HL-60/S4 treated with retinoic acid at 250 ng/mL for 4 days and 3 days (cell line): ENCODE results near the gene GPR62.

ENCODE experiments used
- in situ Hi-C: fragments of 300-500 bp; cut with MboI; formaldehyde crosslinking; loops from 2 replicates; pipeline ENCODE4 v1.7.0; 2022; ENCODE audit warnings: low sequenced_read_pairs

The GPR62 gene

GRCh38 chr3:51954105-51954504 lies 1.1 kb upstream of the GPR62 start:
- in situ Hi-C loops, result no loop called here

DNA sequence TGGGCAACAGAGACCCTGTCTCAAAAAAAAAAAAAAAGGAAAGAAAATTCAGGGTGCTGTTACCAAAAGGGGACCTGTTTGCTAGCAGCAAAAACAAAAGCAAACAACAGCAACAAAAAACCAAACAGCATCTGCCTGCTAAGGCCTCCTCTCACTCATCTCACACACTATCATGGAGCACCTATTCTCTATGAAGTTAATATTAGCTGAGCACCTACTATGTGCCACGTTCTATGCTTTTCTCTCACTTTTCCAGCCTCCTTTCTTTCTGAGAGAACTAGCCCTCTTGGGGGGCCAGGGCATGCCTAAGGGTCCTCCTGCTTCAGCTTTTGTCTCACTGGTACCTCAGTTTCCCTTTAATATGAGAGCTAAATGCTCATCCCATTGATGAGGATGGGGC lies 468 bp upstream of the GPR62 start:
- in situ Hi-C loops, result no loop called here

DNA sequence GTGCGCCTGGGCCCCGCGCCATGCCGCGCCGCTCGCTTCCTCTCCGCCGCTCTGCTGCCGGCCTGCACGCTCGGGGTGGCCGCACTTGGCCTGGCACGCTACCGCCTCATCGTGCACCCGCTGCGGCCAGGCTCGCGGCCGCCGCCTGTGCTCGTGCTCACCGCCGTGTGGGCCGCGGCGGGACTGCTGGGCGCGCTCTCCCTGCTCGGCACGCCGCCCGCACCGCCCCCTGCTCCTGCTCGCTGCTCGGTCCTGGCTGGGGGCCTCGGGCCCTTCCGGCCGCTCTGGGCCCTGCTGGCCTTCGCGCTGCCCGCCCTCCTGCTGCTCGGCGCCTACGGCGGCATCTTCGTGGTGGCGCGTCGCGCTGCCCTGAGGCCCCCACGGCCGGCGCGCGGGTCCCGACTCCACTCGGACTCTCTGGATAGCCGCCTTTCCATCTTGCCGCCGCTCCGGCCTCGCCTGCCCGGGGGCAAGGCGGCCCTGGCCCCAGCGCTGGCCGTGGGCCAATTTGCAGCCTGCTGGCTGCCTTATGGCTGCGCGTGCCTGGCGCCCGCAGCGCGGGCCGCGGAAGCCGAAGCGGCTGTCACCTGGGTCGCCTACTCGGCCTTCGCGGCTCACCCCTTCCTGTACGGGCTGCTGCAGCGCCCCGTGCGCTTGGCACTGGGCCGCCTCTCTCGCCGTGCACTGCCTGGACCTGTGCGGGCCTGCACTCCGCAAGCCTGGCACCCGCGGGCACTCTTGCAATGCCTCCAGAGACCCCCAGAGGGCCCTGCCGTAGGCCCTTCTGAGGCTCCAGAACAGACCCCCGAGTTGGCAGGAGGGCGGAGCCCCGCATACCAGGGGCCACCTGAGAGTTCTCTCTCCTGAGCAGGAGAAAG lies 951 bp downstream of the GPR62 start:
- in situ Hi-C loops, result no loop called here

DNA sequence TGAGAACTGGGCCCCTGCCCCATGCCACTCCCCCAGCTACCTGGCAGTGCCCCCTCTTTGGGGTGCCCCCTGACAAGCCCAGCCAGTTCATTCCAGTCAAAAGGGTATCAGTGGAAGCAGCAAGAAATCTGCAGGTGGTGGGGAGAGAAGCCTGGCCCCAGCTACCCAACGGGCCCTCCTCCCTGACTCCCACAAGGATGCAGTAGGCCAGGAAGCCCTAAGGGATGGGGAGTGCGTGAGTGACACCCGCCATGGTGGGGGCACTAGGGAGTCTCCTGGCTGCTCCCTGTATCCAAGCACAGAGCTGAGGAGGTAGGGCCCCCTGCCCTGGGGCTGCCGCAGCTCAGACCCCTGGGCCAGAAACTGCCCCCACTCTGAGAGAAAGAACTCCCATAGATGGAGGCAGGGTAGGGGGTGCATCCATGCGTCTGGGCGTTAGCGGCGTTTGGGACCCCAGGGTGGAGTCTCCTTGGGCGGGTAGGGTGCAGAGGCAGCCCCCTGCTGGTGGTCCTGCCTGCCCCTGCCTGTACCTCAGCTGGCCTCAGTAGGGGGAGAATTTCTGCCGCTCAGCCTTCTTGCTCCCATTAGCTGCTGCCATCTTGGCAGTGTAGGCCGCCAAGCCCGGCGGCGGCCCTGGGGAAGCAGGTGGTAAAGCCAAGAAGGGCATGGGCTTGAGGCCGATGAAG lies 2.5 kb downstream of the GPR62 start:
- in situ Hi-C loops, result no loop called here

DNA sequence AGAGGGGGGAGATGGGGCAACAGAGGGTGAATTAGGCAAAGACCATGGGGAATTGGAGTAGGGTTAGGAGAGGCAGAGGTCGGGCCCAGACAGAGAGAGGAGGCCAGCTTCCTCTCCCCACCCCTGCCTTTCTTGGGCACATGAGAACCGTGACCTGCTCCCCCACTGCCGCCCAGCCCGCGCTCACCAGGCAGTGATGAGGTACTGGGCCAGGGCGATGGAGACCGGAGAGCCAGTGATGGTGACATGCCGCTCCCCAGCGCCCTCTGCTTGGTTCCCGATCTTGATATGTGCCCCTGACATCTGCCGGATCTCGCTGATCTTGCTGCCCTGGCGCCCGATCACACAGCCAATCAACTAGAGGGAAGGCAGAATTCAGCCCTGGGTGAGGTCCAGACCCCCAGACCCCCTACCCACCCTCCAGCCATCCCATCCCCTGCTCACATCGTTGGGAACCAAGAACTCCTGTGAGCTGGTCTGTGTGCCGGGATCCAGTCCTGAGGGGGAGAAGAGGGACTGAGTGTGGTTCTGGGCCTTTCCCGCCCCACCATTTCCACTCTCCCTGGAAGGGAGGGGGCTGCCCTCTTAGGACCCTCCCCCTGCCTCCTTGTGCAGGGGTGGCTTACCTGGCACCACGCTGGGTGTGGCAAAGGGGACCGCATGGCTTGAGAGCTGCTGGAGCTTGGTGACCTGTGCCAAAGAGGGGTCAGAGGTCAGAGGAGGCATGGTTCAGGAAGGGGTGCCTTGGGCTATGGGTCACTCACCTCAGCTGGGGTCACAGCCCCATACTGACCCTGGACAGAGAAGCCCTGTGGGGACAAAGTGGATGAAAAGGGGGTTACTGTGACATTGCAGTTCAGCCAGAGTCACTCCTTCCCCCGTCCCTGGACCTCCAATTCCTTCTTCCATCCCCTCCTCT lies 3.7 kb downstream of the GPR62 start:
- in situ Hi-C loops, result no loop called here

DNA sequence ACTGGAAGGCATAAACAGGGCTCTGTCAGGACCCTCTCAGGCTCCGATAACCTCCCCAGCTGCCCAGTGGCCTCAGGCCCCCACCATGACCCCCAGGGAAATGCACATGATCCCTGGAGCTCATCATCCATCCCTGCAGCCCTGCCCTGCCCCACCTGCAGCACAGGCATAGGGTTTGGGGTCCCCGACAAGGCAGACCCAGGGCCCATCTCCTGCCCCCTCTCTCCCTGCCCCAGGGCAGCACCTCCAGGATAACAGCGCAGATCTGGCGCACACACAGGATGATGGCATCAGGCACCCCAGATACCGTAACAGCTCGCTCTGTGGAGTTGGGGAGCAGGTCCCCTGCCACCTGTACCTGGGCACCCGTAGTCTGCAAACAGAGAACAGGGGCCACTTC lies 4.5 kb downstream of the GPR62 start:
- in situ Hi-C loops, result no loop called here

GRCh38 chr3:51960386-51960785 lies 5.2 kb downstream of the GPR62 start:
- in situ Hi-C loops, result no loop called here

GRCh38 chr3:51961011-51961410 lies 5.8 kb downstream of the GPR62 start:
- in situ Hi-C loops, result no loop called here

- in situ Hi-C loops, result no loop called here
These were observed 6.7 kb downstream of the GPR62 start for GRCh38 chr3:51961602-51962569.

DNA sequence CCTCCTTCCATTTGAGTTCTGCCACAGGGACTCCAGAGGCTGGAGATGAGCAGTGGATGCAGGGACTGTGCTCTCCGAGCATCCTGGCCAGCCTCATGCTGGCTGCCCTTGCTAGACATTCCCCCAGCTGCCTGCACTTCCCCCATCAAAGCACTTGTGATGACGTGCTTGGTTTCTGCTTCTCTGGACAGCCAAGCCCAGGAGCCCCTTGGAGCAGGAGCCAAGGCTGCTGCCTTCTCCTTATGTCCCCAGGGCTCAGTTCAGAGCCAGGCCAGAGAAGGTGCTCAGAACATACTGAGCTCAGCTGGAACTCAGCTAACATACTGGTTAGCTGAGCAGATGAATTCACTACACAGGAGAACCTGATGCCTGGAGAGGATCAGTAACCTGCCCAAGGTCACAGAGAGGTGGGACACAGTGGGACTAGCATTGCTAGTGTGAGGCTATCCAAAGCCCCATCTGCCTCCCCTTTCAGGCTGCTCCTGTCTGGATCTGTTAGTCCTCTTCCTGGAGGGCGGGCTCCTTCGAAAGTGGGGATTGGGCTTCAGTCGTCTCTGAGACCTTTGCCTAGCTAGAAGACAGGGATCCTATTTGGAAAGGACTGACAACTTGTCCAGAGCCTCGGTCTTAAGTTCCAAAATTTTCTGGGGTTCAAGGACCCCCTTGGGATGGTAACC lies 7.8 kb downstream of the GPR62 start:
- in situ Hi-C loops, result no loop called here

- in situ Hi-C loops, result no loop called here
These were observed 8.8 kb downstream of the GPR62 start for GRCh38 chr3:51963951-51964451.

DNA sequence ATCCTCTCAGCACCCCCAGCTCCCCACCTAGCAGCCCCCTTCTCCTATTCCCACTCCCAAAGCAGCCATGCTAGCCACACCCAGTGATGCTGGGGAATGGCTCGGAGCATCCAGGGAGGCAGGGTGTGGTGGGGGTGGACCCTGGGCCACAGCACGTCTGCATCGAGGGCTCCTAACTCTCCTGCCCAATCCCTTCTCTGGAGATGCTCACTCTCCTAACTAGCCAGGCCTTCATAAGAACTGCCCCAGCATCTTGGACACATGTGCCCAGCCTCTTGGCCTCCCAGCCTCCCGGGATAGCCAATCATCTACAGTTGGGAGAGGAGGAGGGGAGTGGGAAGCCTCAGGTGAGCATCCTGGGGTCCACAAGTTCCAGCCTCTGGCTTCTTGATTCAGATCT lies 9.3 kb downstream of the GPR62 start:
- in situ Hi-C loops, result no loop called here

GRCh38 chr3:51966016-51966415 lies 10.8 kb downstream of the GPR62 start:
- in situ Hi-C loops, result no loop called here

- in situ Hi-C loops, result no loop called here
These were observed 11.3 kb downstream of the GPR62 start for GRCh38 chr3:51966486-51966885.

GRCh38 chr3:51966922-51967383 lies 11.8 kb downstream of the GPR62 start:
- in situ Hi-C loops, result no loop called here

DNA sequence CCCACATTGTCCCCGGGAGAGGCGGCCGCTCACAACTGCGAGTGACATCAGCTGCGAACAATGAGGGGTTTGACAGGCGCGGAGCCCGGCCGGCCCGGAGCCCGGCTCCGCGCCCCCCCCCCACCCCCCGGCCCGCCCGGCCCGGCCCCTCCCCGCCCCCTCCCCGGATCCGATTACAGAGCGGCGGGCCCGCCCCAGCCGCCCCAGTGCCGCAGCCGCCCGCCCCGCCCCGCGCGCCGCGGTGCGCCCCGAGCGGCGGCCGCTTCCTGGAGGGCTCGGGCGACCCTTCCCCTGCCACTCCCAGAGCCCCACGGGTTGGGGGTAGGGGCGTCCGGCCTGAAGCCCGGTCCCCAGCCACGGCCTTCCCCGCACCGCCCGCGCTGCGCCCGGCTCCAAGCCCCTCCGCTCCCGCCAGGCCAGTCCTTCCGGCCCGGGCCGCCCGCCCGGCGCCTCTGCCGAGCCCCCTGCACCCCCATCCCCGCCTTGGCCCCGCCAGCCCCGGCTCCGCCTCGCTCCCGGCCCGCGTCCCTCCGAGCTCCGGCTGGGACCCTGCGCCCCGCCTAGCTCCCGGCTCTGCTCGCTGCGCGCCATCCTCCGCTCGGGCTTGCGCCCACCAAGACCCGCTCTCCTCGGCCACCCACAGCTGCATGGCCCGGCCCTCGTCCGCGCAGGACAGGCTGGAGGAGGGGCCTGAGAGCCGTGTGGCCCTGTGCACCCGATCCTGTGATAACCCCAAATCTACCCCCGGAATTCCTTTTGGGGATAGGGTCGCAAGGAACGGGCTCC lies 12.4 kb downstream of the GPR62 start, which contains the start of gene PCBP4:
Gene PCBP4, minus strand, starts transcription at position 71 of the 786 bp plus-strand sequence. CDS start 6,214 bp downstream, outside the sequence.
- in situ Hi-C loops, result no loop called here

GRCh38 chr3:51968170-51968775 lies 13.1 kb downstream of the GPR62 start:
- in situ Hi-C loops, result no loop called here
